GM23338 (cell line): ENCODE measurements around the gene ANKFN1.

Source experiments
- CREB1 ChIP-seq: fragments of 250-450 bp; sonication (Bioruptor Pico); IDR thresholded peaks from 2 replicates; pipeline ENCODE4 v1.5.0; 2020; ENCODE audit warnings: low read depth, mild to moderate bottlenecking, moderate library complexity
- CTCF ChIP-seq, 2 experiments: fragments of 200-600 bp in 1 of 2; sonication (generic) in 1 of 2; conservative IDR thresholded peaks; 2 replicates each; pipeline versions ENCODE4 v1.5.1 to v1.6.1; 2016 to 2017; ENCODE audit warnings: antibody characterized with exemption in 2 of 2, low read depth in 2 of 2, mild to moderate bottlenecking in 2 of 2, moderate library complexity in 1 of 2
- EZH2 ChIP-seq: fragments of 200-600 bp; sonication (generic); IDR thresholded peaks from one replicate; pipeline ENCODE4 v1.8.0; 2017; ENCODE audit warnings: antibody characterized with exemption, mild to moderate bottlenecking, low read depth; ENCODE audit not compliant: unreplicated experiment
- EZH2phosphoT487 ChIP-seq: fragments of 200-600 bp; sonication (generic); IDR thresholded peaks from one replicate; pipeline ENCODE4 v1.8.1; 2018; ENCODE audit warnings: antibody characterized with exemption; ENCODE audit not compliant: unreplicated experiment
- JUNB ChIP-seq: IDR thresholded peaks from one replicate; pipeline ENCODE4 v1.6.1; 2016; ENCODE audit warnings: antibody characterized with exemption; ENCODE audit not compliant: unreplicated experiment
- POLR2AphosphoS5 ChIP-seq: IDR thresholded peaks from 2 replicates; pipeline ENCODE4 v1.6.1; 2016; ENCODE audit warnings: antibody characterized with exemption, low read depth
- REST ChIP-seq: IDR thresholded peaks from one replicate; pipeline ENCODE4 v1.6.1; 2018; ENCODE audit warnings: antibody characterized with exemption; ENCODE audit not compliant: unreplicated experiment
- STAT1 ChIP-seq: IDR thresholded peaks from one replicate; pipeline ENCODE4 v1.6.1; 2016; ENCODE audit warnings: antibody characterized with exemption; ENCODE audit not compliant: unreplicated experiment
- ZNF331 ChIP-seq: fragments of 250-450 bp; sonication (Bioruptor Pico); IDR thresholded peaks from 2 replicates; pipeline ENCODE4 v1.5.0; 2020; ENCODE audit warnings: low read depth, mild to moderate bottlenecking, moderate library complexity
- ZNF462 ChIP-seq: fragments of 250-450 bp; sonication (Bioruptor Pico); IDR thresholded peaks from 2 replicates; pipeline ENCODE4 v1.5.0; 2020; ENCODE audit warnings: mild to moderate bottlenecking, moderate library complexity

- TF ChIP-seq POLR2AphosphoS5: no peak
- no peak for TF ChIP-seq CTCF (conservative IDR thresholded peaks at IDR 0.05; ENCODE audit: low read depth in 2 of 2)
- no peak for TF ChIP-seq REST
- no peak for TF ChIP-seq JUNB
- TF ChIP-seq EZH2: no peak
- TF ChIP-seq EZH2phosphoT487: no peak
- no peak for TF ChIP-seq CREB1 (CRISPR knock-in tag)
- TF ChIP-seq STAT1: no peak
- no peak for TF ChIP-seq ZNF462
- TF ChIP-seq ZNF331: no peak
These were observed 2.6 kb upstream of the ANKFN1 start for GRCh38 chr17:56150649-56151048.
